Measurements from ENCODE around the gene SEMA3D. TPM values are rescaled to one million over a fixed set of nuclear protein-coding genes. Genes with fewer than 3 reads are reported as not detected.

SEMA3D gene
- total and polyA plus RNA-seq, 2 experiments from 2014 or later = 1.5 to 7.2 TPM

- no peak for ATAC-seq
- peaks cover 8% of the 10 kb centered on the region for H3K4me1 Mint-ChIP-seq
- H3K36me3 Mint-ChIP-seq (ENCODE audit: low read depth) = no peaks in the 10 kb centered on the region
- no peaks in the 10 kb centered on the region for H3K9me3 Mint-ChIP-seq
- H3K4me3 ChIP-seq = no peak overlapping the region
- no peaks in the 10 kb centered on the region for H4K20me1 ChIP-seq (replicated peaks; ENCODE audit: insufficient read depth)
- no peaks in the 10 kb centered on the region for H3K9me2 ChIP-seq (ENCODE audit: insufficient read depth)
- TF ChIP-seq ETS1 (IDR thresholded peaks at IDR 0.05) (no peak), NANOG (IDR thresholded peaks at IDR 0.05; ENCODE audit: borderline replicate concordance) (no peak), REST (IDR thresholded peaks at IDR 0.05; ENCODE audit: unreplicated experiment) (no peak), ZNF331 (CRISPR knock-in tag; IDR thresholded peaks at IDR 0.05; ENCODE audit: low read depth) (no peak), ZNF114 (CRISPR knock-in tag; IDR thresholded peaks at IDR 0.05) (no peak), STAT1 (IDR thresholded peaks at IDR 0.05; ENCODE audit: unreplicated experiment) (no peak), CTCF (conservative IDR thresholded peaks at IDR 0.05; ENCODE audit: low read depth in 2 of 2) (no peak), EZH2phosphoT487 (IDR thresholded peaks at IDR 0.05; ENCODE audit: unreplicated experiment) (no peak), EZH2 (IDR thresholded peaks at IDR 0.05; ENCODE audit: low read depth, unreplicated experiment) (no peak), ZNF462 (CRISPR knock-in tag; IDR thresholded peaks at IDR 0.05) (no peak), JUNB (IDR thresholded peaks at IDR 0.05; ENCODE audit: unreplicated experiment) (no peak), CREB1 (CRISPR knock-in tag; IDR thresholded peaks at IDR 0.05; ENCODE audit: low read depth) (no peak), POLR2AphosphoS5 (IDR thresholded peaks at IDR 0.05; ENCODE audit: low read depth) (no peak)
- H3K27ac Mint-ChIP-seq = no peak overlapping the region
- DNase-seq (ENCODE audit: low spot score) = no peak
- no peak overlapping the region for H3K27ac ChIP-seq (ENCODE audit: low read depth)
- H3K4me2 ChIP-seq = no peak overlapping the region
- no peaks in the 10 kb centered on the region for H3F3A ChIP-seq (replicated peaks; ENCODE audit: low read depth)
- H3K27me3 Mint-ChIP-seq (ENCODE audit: insufficient read depth, low read depth, poor library complexity) = no peaks in the 10 kb centered on the region
- no peaks in the 10 kb centered on the region for H3K27me3 ChIP-seq (ENCODE audit: insufficient read depth)
- H2AFZ ChIP-seq = no peak overlapping the region
- H3K4me1 ChIP-seq (ENCODE audit: insufficient read depth) = no peaks in the 10 kb centered on the region; the same call in 1 of the 2 replicates
- no peaks in the 10 kb centered on the region for H3K79me2 ChIP-seq (replicated peaks; ENCODE audit: insufficient read depth)
- no peak overlapping the region for H3K4me3 Mint-ChIP-seq
- no peaks in the 10 kb centered on the region for H3K36me3 ChIP-seq (ENCODE audit: insufficient read depth)
Observed at GRCh38 chr7:85135977-85136376, 50.9 kb downstream of the SEMA3D start.

Measured in GM23338 (cell line).